Trophoblast cell (in vitro differentiated cells and primary cell): ENCODE measurements around the gene PPM1H.
"Not testable (repeated sequence)": the region's sequence is repeated elsewhere in the genome, so short reads cannot be mapped to it uniquely, and the experiment has no call there.

ENCODE experiments used
- DNase-seq, 2 donors: peaks; one replicate each; pipeline ENCODE4 v3.0.0-alpha.2; 2016
- H2AFZ ChIP-seq: 2 replicates; pipeline ENCODE4 v1.6.1; 2013; ENCODE audit warnings: low read length, moderate library complexity, mild to moderate bottlenecking; ENCODE audit not compliant: insufficient read depth, poor library complexity
- H2AK5ac ChIP-seq: 2 replicates; pipeline ENCODE4 v1.6.1; 2013; ENCODE audit warnings: mild to moderate bottlenecking, low read length
- H2BK120ac ChIP-seq: 2 replicates; pipeline ENCODE4 v1.6.1; 2013; ENCODE audit warnings: low read length, mild to moderate bottlenecking, moderate library complexity; ENCODE audit not compliant: insufficient read depth, poor library complexity
- H2BK12ac ChIP-seq: 2 replicates; pipeline ENCODE4 v1.6.1; 2013; ENCODE audit warnings: mild to moderate bottlenecking, low read length, moderate library complexity
- H2BK5ac ChIP-seq: 2 replicates; pipeline ENCODE4 v1.6.1; 2013; ENCODE audit warnings: low read length, low read depth, moderate library complexity, mild to moderate bottlenecking; ENCODE audit not compliant: poor library complexity
- H3K14ac ChIP-seq: 2 replicates; pipeline ENCODE4 v1.6.1; 2013; ENCODE audit warnings: mild to moderate bottlenecking, low read length
- H3K18ac ChIP-seq: 2 replicates; pipeline ENCODE4 v1.6.1; 2013; ENCODE audit warnings: mild to moderate bottlenecking, low read length
- H3K23ac ChIP-seq: 2 replicates; pipeline ENCODE4 v1.6.1; 2013; ENCODE audit warnings: low read length
- H3K27ac ChIP-seq: 2 replicates; pipeline ENCODE4 v1.5.1; 2013; ENCODE audit warnings: low read depth, mild to moderate bottlenecking, inconsistent platforms, low read length, moderate library complexity
- H3K27me3 ChIP-seq: 2 replicates; pipeline ENCODE4 v1.6.1; 2013; ENCODE audit warnings: inconsistent platforms, mild to moderate bottlenecking, low read length, moderate library complexity; ENCODE audit not compliant: insufficient read depth
- H3K36me3 ChIP-seq, 2 experiments: 1 replicate in 1 of 2; 2 replicates in 1 of 2; pipeline ENCODE4 v1.6.1; 2013; ENCODE audit warnings: low read length in 2 of 2, mild to moderate bottlenecking in 2 of 2, moderate library complexity in 1 of 2; ENCODE audit not compliant: insufficient read depth in 2 of 2, control insufficient read depth in 1 of 2
- H3K4ac ChIP-seq: 2 replicates; pipeline ENCODE4 v1.6.1; 2013; ENCODE audit warnings: low read depth, mild to moderate bottlenecking, low read length, moderate library complexity
- H3K4me1 ChIP-seq, 2 experiments: 1 replicate in 1 of 2; 2 replicates in 1 of 2; pipeline ENCODE4 v1.6.1; 2013; ENCODE audit warnings: low read length in 2 of 2, mild to moderate bottlenecking in 2 of 2, moderate library complexity in 1 of 2; ENCODE audit not compliant: insufficient read depth in 2 of 2, control insufficient read depth in 1 of 2
- H3K4me2 ChIP-seq: 2 replicates; pipeline ENCODE4 v1.6.1; 2013; ENCODE audit warnings: inconsistent platforms, mild to moderate bottlenecking, low read length, moderate library complexity
- H3K4me3 ChIP-seq: 2 replicates; pipeline ENCODE4 v1.5.1; 2013; ENCODE audit warnings: mild to moderate bottlenecking, low read depth, low read length, inconsistent platforms
- H3K79me1 ChIP-seq: one replicate; pipeline ENCODE4 v1.6.1; 2013; ENCODE audit warnings: low read length
- H3K79me2 ChIP-seq: 2 replicates; pipeline ENCODE4 v1.6.1; 2013; ENCODE audit warnings: low read length, mild to moderate bottlenecking; ENCODE audit not compliant: control insufficient read depth, insufficient read depth, poor library complexity
- H3K9ac ChIP-seq: 2 replicates; pipeline ENCODE4 v1.6.1; 2013; ENCODE audit warnings: mild to moderate bottlenecking, low read length
- H3K9me3 ChIP-seq: 2 replicates; pipeline ENCODE4 v1.6.1; 2013; ENCODE audit warnings: low read depth, mild to moderate bottlenecking, control low read depth, inconsistent platforms, low read length; ENCODE audit not compliant: insufficient read depth
- H4K12ac ChIP-seq: 2 replicates; pipeline ENCODE4 v1.6.1; 2013; ENCODE audit warnings: low read depth, mild to moderate bottlenecking, low read length, moderate library complexity
- H4K8ac ChIP-seq: 2 replicates; pipeline ENCODE4 v1.6.1; 2013; ENCODE audit warnings: low read depth, mild to moderate bottlenecking, low read length, moderate library complexity
- H4K91ac ChIP-seq: one replicate; pipeline ENCODE4 v1.6.1; 2013; ENCODE audit warnings: low read depth, mild to moderate bottlenecking, low read length, moderate library complexity
- WGBS: extraction: QIAGEN DNeasy Blood & Tissue Kit; methylation state at CpG from one replicate; pipeline ENCODE4 v1.1.7; 2013; ENCODE audit warnings: missing lambda C conversion rate; ENCODE audit not compliant: insufficient read length, insufficient coverage; ENCODE audit errors: extremely low coverage; 5-methylcytosine and 5-hydroxymethylcytosine counted together

Gene PPM1H

GRCh38 chr12:62731055-62731820, 203.7 kb downstream of the PPM1H start:
- Histone ChIP-seq H3K4me2 (no peak overlapping the region), H2AFZ (no peak overlapping the region), H4K12ac (no peak overlapping the region), H3K27ac (no peak overlapping the region), H3K9ac (no peak overlapping the region), H2AK5ac (peak overlapping the region; percentile 64), H4K8ac (no peak overlapping the region), H2BK12ac (no peak overlapping the region), H3K14ac (no peak overlapping the region), H3K23ac (no peak overlapping the region), H2BK5ac (no peak overlapping the region), H3K36me3 (no peaks in the 10 kb centered on the region), H3K79me1 (no peaks in the 10 kb centered on the region), H3K9me3 (no peaks in the 10 kb centered on the region), H3K4me3 (no peak overlapping the region), H2BK120ac (no peak overlapping the region), H3K18ac (no peak overlapping the region), H4K91ac (no peak overlapping the region), H3K4me1 (peaks cover 3 to 8% of the 10 kb centered on the region in 2 experiments), H3K79me2 (peaks cover 2% of the 10 kb centered on the region), H3K4ac (no peak overlapping the region), H3K27me3 (no peaks in the 10 kb centered on the region)
- no peak for DNase-seq
- WGBS, result no CpG with 5 or more reads among the region's 11 CpGs

- Histone ChIP-seq H3K9ac (no peak overlapping the region), H2BK120ac (no peak overlapping the region), H2BK12ac (no peak overlapping the region), H3K14ac (no peak overlapping the region), H3K4me3 (no peak overlapping the region), H3K79me1 (no peaks in the 10 kb centered on the region), H3K4me1 (peaks cover 3 to 8% of the 10 kb centered on the region in 2 experiments), H4K91ac (no peak overlapping the region), H3K4ac (no peak overlapping the region), H2AFZ (no peak overlapping the region), H3K79me2 (peaks cover 2% of the 10 kb centered on the region), H2AK5ac (no peak overlapping the region), H3K36me3 (no peaks in the 10 kb centered on the region), H4K8ac (no peak overlapping the region), H3K18ac (no peak overlapping the region), H3K23ac (no peak overlapping the region), H3K27me3 (no peaks in the 10 kb centered on the region), H2BK5ac (no peak overlapping the region), H3K27ac (no peak overlapping the region), H3K4me2 (no peak overlapping the region), H3K9me3 (no peaks in the 10 kb centered on the region), H4K12ac (no peak overlapping the region)
- no CpG with 5 or more reads among the region's 2 CpGs for WGBS
- DNase-seq, result no peak
Measured at GRCh38 chr12:62730649-62731048, 204.3 kb downstream of the PPM1H start.

- no CpG with 5 or more reads among the region's 13 CpGs for WGBS
Measured at GRCh38 chr12:62729579-62730544, 205.1 kb downstream of the PPM1H start.

GRCh38 chr12:62728741-62729140, 206.2 kb downstream of the PPM1H start:
- no peak overlapping the region for H4K8ac ChIP-seq
- H3K4me2 ChIP-seq, result no peak overlapping the region
- H3K9ac ChIP-seq, result no peak overlapping the region
- H2AK5ac ChIP-seq, result peak overlapping the region; percentile 22
- no peak overlapping the region for H3K23ac ChIP-seq
- no peaks in the 10 kb centered on the region for H3K9me3 ChIP-seq
- WGBS, result no CpG with 5 or more reads among the region's 2 CpGs
- DNase-seq, result no peak
- H3K79me2 ChIP-seq, result peaks cover 2% of the 10 kb centered on the region
- H2BK5ac ChIP-seq, result no peak overlapping the region
- H3K18ac ChIP-seq, result no peak overlapping the region
- peaks cover 4% of the 10 kb centered on the region for H3K79me1 ChIP-seq
- H4K91ac ChIP-seq, result peak overlapping the region; percentile 50
- peak overlapping the region; percentile 76 for H2BK12ac ChIP-seq
- peak overlapping the region; percentile 48 for H4K12ac ChIP-seq
- no peak overlapping the region for H2AFZ ChIP-seq
- H3K4ac ChIP-seq, result peak overlapping the region; percentile 33
- peak overlapping the region; percentile 37 for H2BK120ac ChIP-seq
- no peaks in the 10 kb centered on the region for H3K36me3 ChIP-seq
- no peak overlapping the region for H3K4me3 ChIP-seq
- H3K27ac ChIP-seq, result no peak overlapping the region
- peak overlapping the region; percentile 63 for H3K14ac ChIP-seq
- H3K27me3 ChIP-seq, result no peaks in the 10 kb centered on the region
- H3K4me1 ChIP-seq, result peaks cover 6 to 16% of the 10 kb centered on the region in 2 experiments

More at GRCh38 chr12:62729579-62730544, 205.1 kb downstream of the PPM1H start:
- H3K4ac ChIP-seq, H3K9ac ChIP-seq, H3K79me1 ChIP-seq, H3K23ac ChIP-seq, H4K12ac ChIP-seq, H2BK120ac ChIP-seq, H2BK5ac ChIP-seq, H3K79me2 ChIP-seq, H4K8ac ChIP-seq, H3K36me3 ChIP-seq, H3K27ac ChIP-seq, H2AFZ ChIP-seq, H3K4me2 ChIP-seq, H3K27me3 ChIP-seq, DNase-seq, H3K14ac ChIP-seq, H3K18ac ChIP-seq, H2AK5ac ChIP-seq, H3K4me3 ChIP-seq, H2BK12ac ChIP-seq, H3K9me3 ChIP-seq: not testable (repeated sequence)
- Histone ChIP-seq H3K4me1 (peaks cover 3 to 11% of the 10 kb centered on the region in 2 experiments), H4K91ac (peak overlapping the region; percentile 36)
